Aorta (tissue), 5 donors: ENCODE data around the gene MRPL18. TPM values are rescaled to one million over a fixed set of nuclear protein-coding genes. Genes with fewer than 3 reads are reported as not detected.

ENCODE experiments used
- ATAC-seq: fragments of 200-7000 bp; cut with Tn5 transposase; one replicate; pipeline ENCODE4 v1.9.1; 2022; ENCODE audit warnings: moderate library complexity; ENCODE audit not compliant: low FRiP score
- DNase-seq, 2 donors: peaks; one replicate each; pipeline ENCODE4 v3.0.0-alpha.2; 2020
- H3K27ac ChIP-seq, 2 donors: one replicate each; pipeline ENCODE4 v1.5.1; 2013; ENCODE audit warnings: low read length in 2 of 2, mild to moderate bottlenecking in 2 of 2, moderate library complexity in 2 of 2, control low read depth in 1 of 2, inconsistent platforms in 1 of 2, low read depth in 1 of 2
- H3K27me3 ChIP-seq, 2 donors: one replicate each; pipeline ENCODE4 v1.6.1; 2013; ENCODE audit warnings: control low read depth in 1 of 2, low read length in 1 of 2, mild to moderate bottlenecking in 1 of 2, moderate library complexity in 1 of 2; ENCODE audit not compliant: insufficient read depth in 2 of 2, control insufficient read depth in 1 of 2
- H3K36me3 ChIP-seq, 2 donors: one replicate each; pipeline ENCODE4 v1.6.1; 2013; ENCODE audit warnings: control low read depth in 1 of 2, low read length in 1 of 2, mild to moderate bottlenecking in 1 of 2; ENCODE audit not compliant: insufficient read depth in 2 of 2, control insufficient read depth in 1 of 2
- H3K4me1 ChIP-seq, 2 donors: one replicate each; pipeline ENCODE4 v1.6.1; 2013; ENCODE audit warnings: low read length in 2 of 2, control low read depth in 1 of 2, mild to moderate bottlenecking in 1 of 2, moderate library complexity in 1 of 2; ENCODE audit not compliant: insufficient read depth in 2 of 2, control insufficient read depth in 1 of 2
- H3K4me3 ChIP-seq, 2 donors: one replicate each; pipeline ENCODE4 v1.5.1; 2013; ENCODE audit warnings: low read length in 2 of 2, control low read depth in 1 of 2, mild to moderate bottlenecking in 1 of 2
- H3K9me3 ChIP-seq: one replicate; pipeline ENCODE4 v1.6.1; 2013; ENCODE audit warnings: mild to moderate bottlenecking, low read length; ENCODE audit not compliant: control insufficient read depth
- WGBS, 2 donors: extraction: QIAGEN DNeasy Blood & Tissue Kit; methylation state at CpG; one replicate each; pipeline ENCODE4 v1.1.7; 2013; 5-methylcytosine and 5-hydroxymethylcytosine counted together
- intact Hi-C, 2 donors: fragments of 100-400 bp; cut with DNase I; formaldehyde crosslinking; loops; one replicate each; pipeline versions ENCODE4 v1.14.2 to v1.15.0; 2022
- polyA plus RNA-seq, 2 donors: library from polyadenylated mRNA; stranded (reverse); fragments of 200-250 nt; gene quantifications; one replicate each; pipeline ENCODE4 v1.2.3, GENCODE V29; 2013
- total RNA-seq, 2 donors: library from RNA; stranded (reverse); fragmentation: NEBNext Ultra II Directional; extraction: Animal tissue kit (Norgen Biotek cat#: 25700); gene quantifications; one replicate each; pipeline ENCODE4 v1.2.1, GENCODE V29; 2021
- donor health status: healthy with polysubstance abuse.
- donor health status: Bipolar disorder and iron deficiency.
- donor health status: DM: no; HTN: no; CAD: no.
- donor health status: DM: no; HTN: no; CAD: no.
- donor health status: DM: yes; HTN: yes; CAD: no.

MRPL18 gene
- total and polyA plus RNA-seq, 4 donors = 38.8 to 83.3 (median 55.0) TPM

GRCh38 chr6:159826968-159827647 lies 36.8 kb downstream of the MRPL18 start:
- no peaks in the 10 kb centered on the region for H3K36me3 ChIP-seq
- no peaks in the 10 kb centered on the region for H3K9me3 ChIP-seq
- no peaks in the 10 kb centered on the region for H3K27me3 ChIP-seq
- ATAC-seq = no peak
- WGBS, 2 donors = 92 to 94% methylated on average over 16 of the region's 16 CpGs
- H3K27ac ChIP-seq = no peak overlapping the region
- H3K4me3 ChIP-seq = no peak overlapping the region
- intact Hi-C loops = no loop called here
- H3K4me1 ChIP-seq = no peaks in the 10 kb centered on the region
- no peak for DNase-seq

DNA sequence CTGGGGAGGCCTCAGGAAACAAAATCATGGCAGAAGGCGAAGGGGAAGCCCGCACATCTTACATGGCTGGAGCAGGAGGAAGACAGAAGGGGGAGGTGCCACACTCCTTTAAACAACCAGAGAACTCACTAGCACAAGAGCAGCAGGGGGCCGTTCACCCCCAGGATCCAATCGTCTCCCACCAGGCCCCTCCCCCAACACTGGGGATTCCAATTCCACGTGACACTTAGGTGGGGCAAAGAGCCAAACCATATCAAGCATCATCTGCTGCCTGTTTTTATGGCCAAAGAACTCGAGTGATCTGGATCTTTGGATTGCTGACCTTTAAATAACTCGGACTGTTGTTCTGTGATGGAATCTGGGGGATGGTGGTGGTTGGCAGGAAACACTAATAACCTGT lies 37.8 kb downstream of the MRPL18 start:
- H3K4me1 ChIP-seq = no peaks in the 10 kb centered on the region
- no peak overlapping the region for H3K4me3 ChIP-seq
- H3K27me3 ChIP-seq = no peaks in the 10 kb centered on the region
- whole genome bisulfite sequencing, 2 donors = 60 to 63% methylated on average over 7 of the region's 7 CpGs
- no peak overlapping the region for H3K27ac ChIP-seq
- no peaks in the 10 kb centered on the region for H3K9me3 ChIP-seq
- intact Hi-C loops = no loop called here
- DNase-seq = no peak
- H3K36me3 ChIP-seq = no peaks in the 10 kb centered on the region
- ATAC-seq = no peak

GRCh38 chr6:159829526-159829925 lies 39.3 kb downstream of the MRPL18 start:
- Histone ChIP-seq H3K4me1 (no peaks in the 10 kb centered on the region), H3K27me3 (no peaks in the 10 kb centered on the region), H3K27ac (no peak overlapping the region), H3K9me3 (no peaks in the 10 kb centered on the region), H3K36me3 (no peaks in the 10 kb centered on the region), H3K4me3 (no peak overlapping the region)
- WGBS, 2 donors = 93 to 95% methylated on average over 4 of the region's 4 CpGs
- no peak for DNase-seq
- no peak for ATAC-seq
- intact Hi-C loops = no loop called here

- Histone ChIP-seq H3K4me3 (no peak overlapping the region), H3K36me3 (no peaks in the 10 kb centered on the region), H3K27me3 (no peaks in the 10 kb centered on the region), H3K9me3 (no peaks in the 10 kb centered on the region), H3K4me1 (peaks cover 0 to 4% of the 10 kb centered on the region in 2 donors), H3K27ac (no peak overlapping the region)
- ATAC-seq (no peak), DNase-seq (no peak)
- intact Hi-C loops = loop anchor here in 1 of 2 donors (5.0 kb wide), 1 partner anchor 38 kb away; the partner anchor contains the start of gene MRPL18
- 42 to 64% methylated on average over 11 of the region's 11 CpGs for WGBS, 2 donors
These were observed 40.5 kb downstream of the MRPL18 start for GRCh38 chr6:159830501-159831372.

DNA sequence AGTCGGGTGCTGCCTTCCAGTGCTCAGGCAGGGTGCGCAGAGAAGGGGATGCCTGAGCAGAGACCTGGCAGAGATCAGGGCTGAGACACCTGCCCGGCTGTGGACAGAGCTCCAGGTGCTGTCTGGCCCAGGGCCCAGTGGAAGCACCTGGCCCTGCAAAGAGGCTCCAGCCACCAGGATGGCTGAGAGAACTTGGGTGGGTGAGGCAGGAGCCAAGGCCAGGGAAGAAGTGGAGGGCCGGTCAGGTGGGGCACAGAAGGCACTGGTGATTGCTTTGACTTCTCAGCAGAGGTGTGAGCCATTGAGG lies 41.1 kb downstream of the MRPL18 start:
- intact Hi-C loops = loop anchor here in 1 of 2 donors (5.0 kb wide), 1 partner anchor 39 kb away; the partner anchor contains the start of gene MRPL18
- ATAC-seq = no peak
- Histone ChIP-seq H3K27me3 (no peaks in the 10 kb centered on the region), H3K4me1 (peaks cover 0 to 4% of the 10 kb centered on the region in 2 donors), H3K4me3 (no peak overlapping the region), H3K27ac (no peak overlapping the region), H3K9me3 (no peaks in the 10 kb centered on the region), H3K36me3 (no peaks in the 10 kb centered on the region)
- 89 to 92% methylated on average over 4 of the region's 4 CpGs for WGBS, 2 donors
- no peak for DNase-seq

DNA sequence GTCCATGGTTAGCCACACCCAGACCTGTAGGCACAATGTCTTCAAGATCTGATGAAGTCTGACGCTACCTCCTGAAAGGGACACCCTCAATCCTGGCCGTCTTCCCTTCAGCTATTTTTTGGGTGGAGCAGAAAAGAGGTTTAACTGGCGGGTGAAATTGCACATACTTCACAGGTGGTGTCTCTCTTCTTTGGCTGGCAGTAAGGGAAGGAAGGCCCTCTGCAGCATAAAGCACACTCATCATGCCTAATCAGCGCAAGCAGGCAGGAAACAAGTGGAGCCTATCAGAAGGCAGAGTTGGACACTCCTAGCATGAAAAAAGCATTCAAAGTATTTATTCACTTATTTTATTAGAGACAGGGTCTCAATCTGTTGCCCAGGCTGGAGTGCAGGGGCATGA lies 42.7 kb downstream of the MRPL18 start:
- intact Hi-C loops = loop anchor here in 1 of 2 donors (5.0 kb wide), 1 partner anchor 41 kb away; the partner anchor contains the start of gene MRPL18
- H3K4me3 ChIP-seq = no peak overlapping the region
- peaks cover 0 to 4% of the 10 kb centered on the region in 2 donors for H3K4me1 ChIP-seq
- no peaks in the 10 kb centered on the region for H3K9me3 ChIP-seq
- H3K27ac ChIP-seq = no peak overlapping the region
- H3K36me3 ChIP-seq = no peaks in the 10 kb centered on the region
- ATAC-seq = no peak
- 89 to 92% methylated on average over 4 of the region's 4 CpGs for WGBS, 2 donors
- no peaks in the 10 kb centered on the region for H3K27me3 ChIP-seq
- DNase-seq = no peak

DNA sequence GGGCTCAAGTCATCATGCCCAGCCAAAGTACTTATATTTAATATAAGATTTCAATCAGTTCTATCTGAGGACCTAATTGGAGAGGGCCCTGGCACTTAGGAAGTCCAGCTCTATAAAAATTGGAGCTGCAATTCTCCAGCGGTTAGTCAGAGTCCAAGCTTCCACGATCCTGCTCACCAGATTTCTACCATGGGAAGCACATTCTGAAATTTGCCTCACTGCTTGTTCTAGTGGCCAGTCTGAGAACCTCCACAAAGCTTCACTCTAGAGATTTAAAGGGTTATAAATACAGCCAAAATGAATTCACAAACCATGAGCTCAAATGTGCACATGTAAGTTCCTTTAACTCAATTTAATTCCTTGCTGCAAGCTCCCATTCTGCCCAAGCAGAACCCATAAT lies 43.3 kb downstream of the MRPL18 start:
- Histone ChIP-seq H3K4me1 (peaks cover 0 to 4% of the 10 kb centered on the region in 2 donors), H3K9me3 (no peaks in the 10 kb centered on the region), H3K4me3 (no peak overlapping the region), H3K27ac (no peak overlapping the region), H3K27me3 (no peaks in the 10 kb centered on the region), H3K36me3 (no peaks in the 10 kb centered on the region)
- 9 to 25% methylated on average over 2 of the region's 2 CpGs for WGBS, 2 donors
- no peak for DNase-seq
- ATAC-seq = no peak
- intact Hi-C loops = loop anchor here in 1 of 2 donors (5.0 kb wide), 1 partner anchor 41 kb away; the partner anchor contains the start of gene MRPL18

DNA sequence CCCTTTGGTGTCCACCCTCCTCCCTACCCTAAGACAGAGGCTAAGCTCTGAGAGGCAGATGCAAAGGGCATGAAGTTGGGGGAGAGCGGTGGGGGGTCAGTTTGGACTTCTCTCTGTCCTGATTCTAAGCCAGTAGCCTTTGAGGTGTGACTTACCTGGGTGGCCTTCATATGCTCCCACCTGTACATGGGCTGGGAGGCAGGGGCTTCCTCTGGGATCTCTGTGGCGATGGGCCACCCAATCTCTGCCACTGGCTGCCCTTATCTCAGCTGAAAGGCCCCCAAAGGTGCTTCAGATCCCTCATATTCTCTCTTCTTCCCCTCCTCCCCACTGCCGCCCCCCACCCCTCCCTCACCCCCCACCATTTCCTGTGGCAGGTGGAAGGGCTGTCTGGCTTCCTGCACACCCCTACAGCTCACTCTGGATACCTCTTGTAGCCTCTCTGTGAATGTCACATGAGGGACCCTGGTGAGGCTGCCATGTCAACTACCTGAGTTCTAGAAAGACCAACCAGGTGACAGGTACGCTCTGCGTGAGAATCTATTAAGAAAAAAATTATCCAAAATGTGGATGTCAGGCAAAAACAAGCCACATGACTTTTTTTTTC lies 43.8 kb downstream of the MRPL18 start:
- intact Hi-C loops = loop anchor here in 1 of 2 donors (5.0 kb wide), 1 partner anchor 42 kb away; the partner anchor contains the start of gene MRPL18
- WGBS, 2 donors = 91 to 94% methylated on average over 5 of the region's 5 CpGs

More for the DNA sequence above, 43.8 kb downstream of the MRPL18 start:
- Histone ChIP-seq H3K9me3 (no peaks in the 10 kb centered on the region), H3K4me3 (no peak overlapping the region), H3K27ac (no peak overlapping the region), H3K36me3 (no peaks in the 10 kb centered on the region), H3K4me1 (peaks cover 0 to 4% of the 10 kb centered on the region in 2 donors), H3K27me3 (no peaks in the 10 kb centered on the region)
- DNase-seq = no peak
- ATAC-seq = no peak
